H9 (cell line): ENCODE data around the gene TMEM229B. TPM values are rescaled to one million over a fixed set of nuclear protein-coding genes. Genes with fewer than 3 reads are reported as not detected.
A peak's percentile ranks its signal among the peaks of the same experiment; 100 is the strongest.

Source experiments
- DNase-seq: peaks from one replicate; pipeline ENCODE4 v3.0.0-alpha.2; 2017
- H2AFZ ChIP-seq: one replicate; pipeline ENCODE4 v1.6.1; 2013; ENCODE audit warnings: mild to moderate bottlenecking, low read length, control low read depth, moderate library complexity
- H2AK5ac ChIP-seq: 2 replicates; pipeline ENCODE4 v1.6.1; 2013; ENCODE audit warnings: low read length, control low read depth, mixed read lengths; ENCODE audit not compliant: insufficient read length
- H2BK120ac ChIP-seq: one replicate; pipeline ENCODE4 v1.6.1; 2013; ENCODE audit warnings: low read depth, mild to moderate bottlenecking, low read length, control low read depth, inconsistent platforms; ENCODE audit not compliant: poor library complexity, severe bottlenecking
- H2BK12ac ChIP-seq: 2 replicates; pipeline ENCODE4 v1.6.1; 2013; ENCODE audit warnings: low read length, control low read depth, mixed read lengths, low read depth; ENCODE audit not compliant: insufficient read length
- H2BK15ac ChIP-seq: 2 replicates; pipeline ENCODE4 v1.6.1; 2013; ENCODE audit warnings: low read depth, low read length, control low read depth
- H2BK20ac ChIP-seq: one replicate; pipeline ENCODE4 v1.6.1; 2013; ENCODE audit warnings: low read depth, mild to moderate bottlenecking, low read length, control low read depth, inconsistent platforms; ENCODE audit not compliant: poor library complexity, severe bottlenecking
- H2BK5ac ChIP-seq: 2 replicates; pipeline ENCODE4 v1.6.1; 2013; ENCODE audit warnings: low read length, control low read depth, mixed read lengths; ENCODE audit not compliant: insufficient read length
- H3K14ac ChIP-seq: 2 replicates; pipeline ENCODE4 v1.6.1; 2013; ENCODE audit warnings: low read length, control low read depth; ENCODE audit not compliant: insufficient read depth
- H3K18ac ChIP-seq: 2 replicates; pipeline ENCODE4 v1.6.1; 2013; ENCODE audit warnings: low read depth, mild to moderate bottlenecking, mixed read lengths, low read length, control low read depth; ENCODE audit not compliant: insufficient read length
- H3K23ac ChIP-seq: 2 replicates; pipeline ENCODE4 v1.6.1; 2013; ENCODE audit warnings: low read length, control low read depth, mixed read lengths, low read depth; ENCODE audit not compliant: insufficient read length
- H3K23me2 ChIP-seq: 2 replicates; pipeline ENCODE4 v1.6.1; 2013; ENCODE audit warnings: low read depth, mild to moderate bottlenecking, mixed read lengths, low read length, control low read depth; ENCODE audit not compliant: insufficient read length, poor library complexity, severe bottlenecking
- H3K27ac ChIP-seq: 2 replicates; pipeline ENCODE4 v1.5.1; 2013; ENCODE audit warnings: low read length, control low read depth, mixed read lengths, low read depth; ENCODE audit not compliant: insufficient read length
- H3K27me3 ChIP-seq: 2 replicates; pipeline ENCODE4 v1.6.1; 2013; ENCODE audit warnings: low read length, control low read depth, inconsistent platforms; ENCODE audit not compliant: insufficient read depth
- H3K4ac ChIP-seq: 2 replicates; pipeline ENCODE4 v1.6.1; 2013; ENCODE audit warnings: low read depth, mild to moderate bottlenecking, control low read depth, inconsistent platforms, low read length, moderate library complexity
- H3K4me1 ChIP-seq: 2 replicates; pipeline ENCODE4 v1.6.1; 2013; ENCODE audit warnings: low read length, control low read depth, inconsistent platforms; ENCODE audit not compliant: insufficient read depth
- H3K4me2 ChIP-seq: 2 replicates; pipeline ENCODE4 v1.6.1; 2013; ENCODE audit warnings: low read length, control low read depth, mixed read lengths; ENCODE audit not compliant: insufficient read length, insufficient read depth
- H3K56ac ChIP-seq: 2 replicates; pipeline ENCODE4 v1.6.1; 2013; ENCODE audit warnings: low read depth, mild to moderate bottlenecking, mixed read lengths, low read length, control low read depth; ENCODE audit not compliant: insufficient read length
- H3K79me1 ChIP-seq: 2 replicates; pipeline ENCODE4 v1.6.1; 2013; ENCODE audit warnings: low read depth, mild to moderate bottlenecking, moderate library complexity, low read length, control low read depth, inconsistent platforms; ENCODE audit not compliant: insufficient read depth, poor library complexity, severe bottlenecking
- H3K79me2 ChIP-seq: 2 replicates; pipeline ENCODE4 v1.6.1; 2013; ENCODE audit warnings: low read length, control low read depth, inconsistent platforms; ENCODE audit not compliant: insufficient read depth
- H3K9ac ChIP-seq: 2 replicates; pipeline ENCODE4 v1.6.1; 2013; ENCODE audit warnings: low read length, control low read depth, mixed read lengths; ENCODE audit not compliant: insufficient read length; ENCODE audit errors: extremely low read depth
- H3K9me3 ChIP-seq: one replicate; pipeline ENCODE4 v1.6.1; 2013; ENCODE audit warnings: low read depth, low read length, inconsistent platforms; ENCODE audit not compliant: control insufficient read depth
- H3T11ph ChIP-seq: one replicate; pipeline ENCODE4 v1.6.1; 2013; ENCODE audit warnings: mild to moderate bottlenecking, low read length, control low read depth, inconsistent platforms
- H4K20me1 ChIP-seq: one replicate; pipeline ENCODE4 v1.6.1; 2013; ENCODE audit not compliant: control insufficient read depth, insufficient read length, insufficient read depth
- H4K5ac ChIP-seq: 2 replicates; pipeline ENCODE4 v1.6.1; 2013; ENCODE audit warnings: low read depth, mild to moderate bottlenecking, mixed read lengths, low read length, control low read depth; ENCODE audit not compliant: insufficient read length
- H4K8ac ChIP-seq: replicated peaks from 2 replicates; pipeline ENCODE4 v1.6.1; 2013; ENCODE audit warnings: low read length, control low read depth, mixed read lengths, low read depth; ENCODE audit not compliant: insufficient read length
- H4K91ac ChIP-seq: 2 replicates; pipeline ENCODE4 v1.6.1; 2013; ENCODE audit warnings: low read depth, mild to moderate bottlenecking, moderate library complexity, mixed read lengths, low read length, control low read depth; ENCODE audit not compliant: insufficient read length
- H3K27ac Mint-ChIP-seq, 3 experiments: 2 replicates in 2 of 3; 3 replicates in 1 of 3; pipeline ENCODE4 v1.8.0; 2020 to 2021; ENCODE audit warnings: mixed read lengths in 3 of 3, mild to moderate bottlenecking in 1 of 3, moderate library complexity in 1 of 3
- H3K27me3 Mint-ChIP-seq: 2 replicates; pipeline ENCODE4 v1.8.0; 2021; ENCODE audit warnings: low read depth, mild to moderate bottlenecking, moderate library complexity, mixed read lengths
- H3K36me3 Mint-ChIP-seq, 3 experiments: 2 replicates in 2 of 3; 3 replicates in 1 of 3; pipeline ENCODE4 v1.8.0; 2020 to 2021; ENCODE audit warnings: low read depth in 3 of 3, mixed read lengths in 3 of 3; ENCODE audit not compliant: insufficient read depth in 1 of 3
- H3K4me1 Mint-ChIP-seq, 2 experiments: 2 replicates each; pipeline ENCODE4 v1.8.0; 2020; ENCODE audit warnings: mixed read lengths in 2 of 2
- H3K4me3 Mint-ChIP-seq, 2 experiments: 2 replicates in 1 of 2; 3 replicates in 1 of 2; pipeline ENCODE4 v1.8.0; 2020 to 2021; ENCODE audit warnings: mild to moderate bottlenecking in 2 of 2, mixed read lengths in 2 of 2, moderate library complexity in 1 of 2
- H3K9me3 Mint-ChIP-seq, 2 experiments: 2 replicates in 1 of 2; 3 replicates in 1 of 2; pipeline ENCODE4 v1.8.0; 2020; ENCODE audit warnings: mild to moderate bottlenecking in 2 of 2, mixed read lengths in 2 of 2, moderate library complexity in 1 of 2
- WGBS: extraction: QIAGEN DNeasy Blood & Tissue Kit; methylation state at CpG from one replicate; pipeline ENCODE4 v1.1.7; 2013; ENCODE audit warnings: missing lambda C conversion rate, low lambda C conversion rate, mixed read lengths; ENCODE audit not compliant: insufficient read length; ENCODE audit errors: extremely low coverage; 5-methylcytosine and 5-hydroxymethylcytosine counted together
- total RNA-seq: library from RNA; stranded (reverse); gene quantifications from 2 replicates; pipeline ENCODE4 v1.2.1, GENCODE V29; 2021
- TF ChIP-seq, protein P1 (sequence below): fragments of 200-600 bp; sonication (generic); conservative IDR thresholded peaks from 3 replicates; pipeline ENCODE4 v1.8.0; 2021; ENCODE audit warnings: antibody characterized with exemption, mild to moderate bottlenecking

The TMEM229B gene
- total RNA-seq, 1 experiment from 2014 or later, result 0.24 TPM

GRCh38 chr14:67492538-67492937 lies 4.0 kb upstream of the TMEM229B start:
- Histone ChIP-seq H3K27ac (no peak overlapping the region), H3K79me2 (no peaks in the 10 kb centered on the region), H3K18ac (no peak overlapping the region), H2BK120ac (no peak overlapping the region), H3T11ph (no peak overlapping the region), H3K4ac (no peak overlapping the region), H4K91ac (no peak overlapping the region), H2BK15ac (no peak overlapping the region), H3K4me1 (no peaks in the 10 kb centered on the region), H2BK5ac (no peak overlapping the region), H3K27me3 (no peaks in the 10 kb centered on the region), H3K23me2 (no peaks in the 10 kb centered on the region), H3K56ac (no peak overlapping the region), H4K8ac (no peak overlapping the region), H3K23ac (no peak overlapping the region), H2BK12ac (no peak overlapping the region), H4K20me1 (no peaks in the 10 kb centered on the region), H2AFZ (no peak overlapping the region), H2AK5ac (no peak overlapping the region), H3K4me2 (no peak overlapping the region), H3K9me3 (peaks cover 8% of the 10 kb centered on the region), H3K79me1 (no peaks in the 10 kb centered on the region), H3K9ac (no peak overlapping the region), H3K14ac (no peak overlapping the region), H2BK20ac (no peak overlapping the region), H4K5ac (no peak overlapping the region)
- H3K4me3 Mint-ChIP-seq, result no peak overlapping the region
- H3K27me3 Mint-ChIP-seq, result peaks cover 7% of the 10 kb centered on the region; the same call in 1 of the 2 replicates
- peaks cover 21 to 25% of the 10 kb centered on the region in 2 experiments for H3K4me1 Mint-ChIP-seq
- H3K36me3 Mint-ChIP-seq, result peaks cover 14 to 16% (median 15%) of the 10 kb centered on the region in 3 experiments
- WGBS, result no CpG with 5 or more reads among the region's 3 CpGs
- peaks cover 18 to 19% of the 10 kb centered on the region in 2 experiments for H3K9me3 Mint-ChIP-seq
- DNase-seq, result no peak
- TF ChIP-seq, protein P1, sequence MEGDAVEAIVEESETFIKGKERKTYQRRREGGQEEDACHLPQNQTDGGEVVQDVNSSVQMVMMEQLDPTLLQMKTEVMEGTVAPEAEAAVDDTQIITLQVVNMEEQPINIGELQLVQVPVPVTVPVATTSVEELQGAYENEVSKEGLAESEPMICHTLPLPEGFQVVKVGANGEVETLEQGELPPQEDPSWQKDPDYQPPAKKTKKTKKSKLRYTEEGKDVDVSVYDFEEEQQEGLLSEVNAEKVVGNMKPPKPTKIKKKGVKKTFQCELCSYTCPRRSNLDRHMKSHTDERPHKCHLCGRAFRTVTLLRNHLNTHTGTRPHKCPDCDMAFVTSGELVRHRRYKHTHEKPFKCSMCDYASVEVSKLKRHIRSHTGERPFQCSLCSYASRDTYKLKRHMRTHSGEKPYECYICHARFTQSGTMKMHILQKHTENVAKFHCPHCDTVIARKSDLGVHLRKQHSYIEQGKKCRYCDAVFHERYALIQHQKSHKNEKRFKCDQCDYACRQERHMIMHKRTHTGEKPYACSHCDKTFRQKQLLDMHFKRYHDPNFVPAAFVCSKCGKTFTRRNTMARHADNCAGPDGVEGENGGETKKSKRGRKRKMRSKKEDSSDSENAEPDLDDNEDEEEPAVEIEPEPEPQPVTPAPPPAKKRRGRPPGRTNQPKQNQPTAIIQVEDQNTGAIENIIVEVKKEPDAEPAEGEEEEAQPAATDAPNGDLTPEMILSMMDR, result no peak
- peak overlapping the region in 1 of 3 experiments; percentile 65; a peak in 1 of 7 replicates for H3K27ac Mint-ChIP-seq
